Epithelial cell of esophagus (primary cell): ENCODE results near the gene MVP.
A peak's percentile ranks its signal among the peaks of the same experiment; 100 is the strongest.
"Not testable (repeated sequence)": the region's sequence is repeated elsewhere in the genome, so short reads cannot be mapped to it uniquely, and the experiment has no call there.

ENCODE experiments used
- DNase-seq: peaks from one replicate; pipeline ENCODE4 v3.0.0; 2010; ENCODE audit warnings: low read depth
- H3K4me3 ChIP-seq: 2 replicates; pipeline ENCODE4 v1.5.1; 2011; ENCODE audit warnings: mild to moderate bottlenecking, low read length, control low read depth
- CTCF ChIP-seq: IDR thresholded peaks from 2 replicates; pipeline ENCODE4 v1.5.1; 2011; ENCODE audit warnings: low read depth, mild to moderate bottlenecking, low read length, control low read depth, inconsistent platforms; ENCODE audit not compliant: insufficient read depth; ENCODE audit errors: missing control alignments

MVP gene

GRCh38 chr16:29862884-29863668 lies 42.8 kb downstream of the MVP start, which contains the start of gene CDIPT:
TSS of gene CDIPT (minus strand) at chr16:29863226. CDS start at chr16:29862857, 369 bp downstream.
- TF ChIP-seq CTCF: peak; percentile 73
- H3K4me3 ChIP-seq: peak within 1 kb of the TSS; percentile 81
- DNase-seq: peak; percentile 98

- no peak for TF ChIP-seq CTCF
- no peak for DNase-seq
- peak overlapping the region; percentile 81 for H3K4me3 ChIP-seq
Measured at GRCh38 chr16:29863669-29863984, 43.4 kb downstream of the MVP start.

GRCh38 chr16:29864205-29864604 lies 43.9 kb downstream of the MVP start:
- TF ChIP-seq CTCF: no peak
- no peak for DNase-seq
- H3K4me3 ChIP-seq: no peak overlapping the region

- no peak overlapping the region for H3K4me3 ChIP-seq
- TF ChIP-seq CTCF: no peak
- DNase-seq: no peak
Measured at GRCh38 chr16:29868396-29869009, 48.2 kb downstream of the MVP start.

- H3K4me3 ChIP-seq, DNase-seq: not testable (repeated sequence)
Measured at GRCh38 chr16:29869067-29869466, 48.8 kb downstream of the MVP start.

- H3K4me3 ChIP-seq: no peak overlapping the region
- TF ChIP-seq CTCF: no peak
- DNase-seq: no peak
Measured at GRCh38 chr16:29871822-29872546, 51.7 kb downstream of the MVP start.

GRCh38 chr16:29873319-29873718 lies 53.1 kb downstream of the MVP start:
- H3K4me3 ChIP-seq: no peak overlapping the region
- TF ChIP-seq CTCF: no peak
- DNase-seq: no peak
